HUES64 (cell line): ENCODE data around the gene SAMD3.
"Not testable (repeated sequence)": the region's sequence is repeated elsewhere in the genome, so short reads cannot be mapped to it uniquely, and the experiment has no call there.

Experiments
- H3K27ac ChIP-seq: 2 replicates; pipeline ENCODE4 v1.7.0; 2013; ENCODE audit warnings: low read depth, low read length, inconsistent platforms
- H3K27me3 ChIP-seq: 2 replicates; pipeline ENCODE4 v1.6.1; 2013; ENCODE audit warnings: mild to moderate bottlenecking, low read length; ENCODE audit not compliant: insufficient read depth
- H3K36me3 ChIP-seq: 2 replicates; pipeline ENCODE4 v1.6.1; 2013; ENCODE audit warnings: mild to moderate bottlenecking, low read length; ENCODE audit not compliant: insufficient read depth
- H3K4me1 ChIP-seq: 2 replicates; pipeline ENCODE4 v1.6.1; 2013; ENCODE audit warnings: mild to moderate bottlenecking, low read length, moderate library complexity; ENCODE audit not compliant: insufficient read depth
- H3K4me3 ChIP-seq: 2 replicates; pipeline ENCODE4 v1.5.1; 2013; ENCODE audit warnings: mild to moderate bottlenecking, low read length, moderate library complexity
- H3K9ac ChIP-seq: 2 replicates; pipeline ENCODE4 v1.6.1; 2013; ENCODE audit warnings: mild to moderate bottlenecking, low read depth, low read length
- H3K9me3 ChIP-seq: 2 replicates; pipeline ENCODE4 v1.6.1; 2013; ENCODE audit warnings: low read depth, low read length; ENCODE audit not compliant: insufficient read depth
- WGBS: fragments of 150-250, 120-280 bp; methylation state at CpG from one replicate; pipeline ENCODE4 v1.1.7; 2013; ENCODE audit warnings: missing lambda C conversion rate; 5-methylcytosine and 5-hydroxymethylcytosine counted together

SAMD3 gene

DNA sequence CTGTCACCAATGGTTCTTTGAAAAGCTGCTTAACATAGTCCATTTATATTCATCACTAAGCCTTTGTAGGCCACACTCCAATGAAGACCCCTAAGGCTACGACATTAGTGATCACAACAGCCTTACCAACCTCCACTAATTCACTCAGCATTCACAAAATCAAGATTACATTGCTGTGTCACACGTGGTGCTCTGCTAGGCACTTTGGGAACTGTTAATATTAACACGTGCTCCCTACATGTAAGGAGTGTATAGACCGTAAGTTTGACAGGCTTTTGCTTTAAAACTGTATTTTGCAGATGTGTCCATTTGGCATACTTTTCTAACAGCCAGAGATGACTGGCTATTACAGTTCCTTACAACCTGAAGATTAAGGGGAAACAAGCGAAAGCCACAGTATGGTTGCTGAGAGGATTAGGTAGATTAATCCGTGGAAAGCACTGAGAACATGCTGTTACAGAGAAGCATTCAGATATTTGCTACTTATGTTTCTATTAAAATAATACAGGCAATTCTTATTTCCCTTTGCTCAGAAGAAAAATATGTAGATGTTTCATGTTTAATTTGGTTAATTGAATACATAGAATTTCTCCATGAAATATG is 69.7 kb downstream of the SAMD3 start:
- Histone ChIP-seq H3K27me3 (no peaks in the 10 kb centered on the region), H3K4me1 (peaks cover 7% of the 10 kb centered on the region; the same call in 1 of the 2 replicates), H3K9me3 (no peaks in the 10 kb centered on the region), H3K4me3 (no peak overlapping the region), H3K9ac (no peak overlapping the region), H3K27ac (no peak overlapping the region), H3K36me3 (no peaks in the 10 kb centered on the region)
- WGBS = 78% methylated on average over 6 of the region's 6 CpGs

DNA sequence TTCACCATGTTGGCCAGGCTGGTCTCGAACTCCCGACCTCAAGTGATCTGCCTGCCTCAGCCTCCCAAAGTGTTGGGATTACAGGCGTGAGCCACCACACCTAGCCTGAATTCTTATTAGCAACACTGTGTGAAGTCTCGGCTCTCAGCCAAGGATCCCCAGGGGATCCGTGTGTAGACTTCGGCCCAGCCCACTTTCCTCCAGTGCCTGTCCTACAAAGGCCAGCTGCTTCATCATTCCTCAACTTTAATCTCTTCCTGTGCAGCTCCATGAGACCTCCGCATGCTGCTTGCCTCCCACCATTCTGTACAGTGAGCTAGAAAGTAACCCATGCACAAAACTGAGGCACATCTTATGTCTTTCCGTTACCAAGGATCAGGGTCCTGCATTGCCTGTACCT is 71.8 kb downstream of the SAMD3 start:
- 83% methylated on average over 8 of the region's 8 CpGs for WGBS
- H3K4me3 ChIP-seq = no peak overlapping the region
- no peaks in the 10 kb centered on the region for H3K9me3 ChIP-seq

DNA sequence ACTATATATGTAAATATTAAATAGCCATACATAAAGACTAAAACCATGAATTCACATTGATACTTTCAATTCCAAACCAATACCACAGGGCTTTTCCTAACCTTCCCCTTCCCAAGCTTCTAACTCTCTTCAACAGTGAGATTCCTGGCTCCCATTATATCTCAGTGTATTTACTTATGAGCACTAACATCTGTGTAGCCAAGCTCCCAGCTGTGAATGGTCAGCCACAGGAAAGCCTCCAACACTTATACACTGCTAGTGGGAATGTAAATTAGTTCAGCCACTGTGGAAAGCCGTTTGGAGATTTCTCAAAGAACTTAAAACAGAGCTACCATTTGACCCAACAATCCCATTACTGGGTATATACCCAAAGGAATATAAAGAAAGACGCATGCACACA is 73.7 kb downstream of the SAMD3 start:
- not testable (repeated sequence) for H3K27me3 ChIP-seq, H3K36me3 ChIP-seq, H3K4me3 ChIP-seq, H3K4me1 ChIP-seq, H3K9me3 ChIP-seq, H3K27ac ChIP-seq, H3K9ac ChIP-seq
- WGBS = 93% methylated on average over 2 of the region's 2 CpGs

More for the DNA sequence above, 71.8 kb downstream of the SAMD3 start:
- Histone ChIP-seq H3K36me3 (no peaks in the 10 kb centered on the region), H3K27ac (no peak overlapping the region), H3K4me1 (peaks cover 7% of the 10 kb centered on the region; the same call in 1 of the 2 replicates), H3K27me3 (no peaks in the 10 kb centered on the region), H3K9ac (no peak overlapping the region)

DNA sequence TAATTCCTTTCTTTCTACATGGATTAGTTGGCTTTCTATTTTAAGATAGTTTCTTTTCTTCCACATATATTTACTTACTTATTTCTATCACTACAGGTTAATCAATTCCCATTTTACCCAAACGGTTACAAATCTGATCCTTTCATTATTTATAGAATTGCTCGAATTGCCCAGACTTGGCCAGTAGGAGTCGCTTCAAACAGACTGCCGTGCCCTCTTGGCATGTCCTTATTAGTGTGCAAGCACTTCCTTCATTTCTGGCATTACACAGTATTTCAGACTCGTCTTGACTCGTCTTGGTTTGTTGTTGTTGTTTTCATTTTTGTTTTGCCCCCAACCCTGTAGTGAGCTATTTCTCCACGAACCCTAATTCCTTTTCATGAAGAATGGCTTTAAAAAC is 74.6 kb downstream of the SAMD3 start:
- Histone ChIP-seq H3K9ac (no peak overlapping the region), H3K9me3 (no peaks in the 10 kb centered on the region), H3K27me3 (no peaks in the 10 kb centered on the region), H3K36me3 (no peaks in the 10 kb centered on the region), H3K4me1 (peaks cover 6% of the 10 kb centered on the region; the same call in 1 of the 2 replicates), H3K4me3 (no peak overlapping the region), H3K27ac (no peak overlapping the region)
- 93% methylated on average over 7 of the region's 7 CpGs for whole genome bisulfite sequencing

- Histone ChIP-seq H3K4me3 (no peak overlapping the region), H3K9ac (no peak overlapping the region), H3K27me3 (no peaks in the 10 kb centered on the region), H3K4me1 (no peaks in the 10 kb centered on the region), H3K36me3 (no peaks in the 10 kb centered on the region), H3K9me3 (no peaks in the 10 kb centered on the region), H3K27ac (no peak overlapping the region)
- 89% methylated on average over 3 of the region's 3 CpGs for WGBS
These were observed 75.6 kb downstream of the SAMD3 start for GRCh38 chr6:130147111-130147510.

- peaks cover 6% of the 10 kb centered on the region for H3K4me1 ChIP-seq
- no peaks in the 10 kb centered on the region for H3K27me3 ChIP-seq
- H3K4me3 ChIP-seq = no peak overlapping the region
- peaks cover 3% of the 10 kb centered on the region; the same call in 1 of the 2 replicates for H3K36me3 ChIP-seq
- no peak overlapping the region for H3K9ac ChIP-seq
- H3K27ac ChIP-seq = no peak overlapping the region
- 97% methylated on average over 3 of the region's 3 CpGs for WGBS
- no peaks in the 10 kb centered on the region for H3K9me3 ChIP-seq
These were observed 79.0 kb downstream of the SAMD3 start for GRCh38 chr6:130143709-130144108.

DNA sequence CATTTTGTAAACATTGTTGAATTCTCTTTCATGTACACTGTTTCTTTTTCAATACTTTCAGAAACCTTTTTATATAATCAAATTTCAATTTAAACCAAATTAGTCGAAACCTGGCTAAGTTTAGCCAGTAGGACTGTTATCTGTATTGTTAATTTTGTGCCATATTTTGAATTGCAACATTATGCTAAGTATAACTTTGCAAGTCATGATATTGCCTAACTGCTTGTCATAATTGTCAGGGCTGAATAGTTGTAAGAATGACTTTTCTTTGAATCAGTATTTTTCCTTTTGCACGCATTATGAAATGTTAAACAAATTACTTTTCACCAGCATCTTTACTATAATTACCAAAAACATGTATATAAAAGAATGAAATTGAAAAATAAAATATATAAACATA is 82.7 kb downstream of the SAMD3 start:
- Histone ChIP-seq H3K36me3 (peaks cover 3% of the 10 kb centered on the region; the same call in 1 of the 2 replicates), H3K4me1 (peaks cover 6% of the 10 kb centered on the region), H3K9me3 (no peaks in the 10 kb centered on the region), H3K27ac (no peak overlapping the region), H3K27me3 (no peaks in the 10 kb centered on the region), H3K9ac (no peak overlapping the region), H3K4me3 (no peak overlapping the region)
- WGBS = 83% methylated on average over 1 of the region's 2 CpGs

GRCh38 chr6:130138909-130139242 is 83.9 kb downstream of the SAMD3 start:
- Histone ChIP-seq H3K27me3 (no peaks in the 10 kb centered on the region), H3K4me3 (no peak overlapping the region), H3K4me1 (peaks cover 6% of the 10 kb centered on the region), H3K36me3 (peaks cover 3% of the 10 kb centered on the region; the same call in 1 of the 2 replicates), H3K27ac (no peak overlapping the region), H3K9ac (no peak overlapping the region), H3K9me3 (no peaks in the 10 kb centered on the region)
- 89% methylated on average over 3 of the region's 3 CpGs for WGBS

DNA sequence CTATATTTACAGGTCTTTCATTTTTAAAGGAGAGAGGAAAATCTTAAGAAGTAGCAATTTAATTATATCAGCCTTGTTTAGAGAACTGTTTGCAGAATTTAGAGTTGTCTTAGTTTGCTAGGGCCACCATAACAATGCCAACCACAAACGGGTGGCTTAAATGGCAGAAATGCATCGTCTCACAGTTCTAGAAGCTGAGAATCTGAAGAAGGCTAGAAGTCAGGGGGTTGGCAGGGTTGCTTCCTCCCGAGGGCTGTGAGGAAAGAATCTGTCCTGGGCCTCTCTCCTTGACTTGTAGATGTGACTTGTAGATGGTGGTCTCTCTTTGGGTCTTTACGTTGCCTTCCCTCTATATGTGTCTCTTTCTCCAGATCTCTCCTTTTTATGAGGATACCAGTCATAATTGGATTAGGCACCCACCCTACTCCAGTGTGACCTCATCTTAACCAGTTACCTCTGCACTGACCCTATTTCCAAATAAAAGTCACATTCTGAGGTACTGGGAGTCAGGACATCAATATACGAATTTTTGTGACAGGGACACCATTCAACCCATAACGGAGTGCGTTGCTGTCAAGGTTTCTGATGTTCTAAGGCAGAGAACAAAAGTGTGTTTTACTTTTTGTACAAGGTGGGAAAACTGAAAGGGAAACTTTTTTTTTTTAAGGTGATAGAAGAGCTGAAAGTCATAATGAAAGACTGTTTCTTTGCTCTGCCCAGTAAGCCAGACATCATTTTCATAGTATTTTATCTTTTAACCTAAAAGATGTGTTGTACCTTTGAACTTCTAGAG is 84.4 kb downstream of the SAMD3 start:
- no peak overlapping the region for H3K27ac ChIP-seq
- H3K9me3 ChIP-seq = no peaks in the 10 kb centered on the region
- peaks cover 3% of the 10 kb centered on the region; the same call in 1 of the 2 replicates for H3K36me3 ChIP-seq
- H3K4me3 ChIP-seq = no peak overlapping the region
- 85% methylated on average over 7 of the region's 7 CpGs for WGBS
- no peaks in the 10 kb centered on the region for H3K27me3 ChIP-seq
- no peak overlapping the region for H3K9ac ChIP-seq
- peaks cover 6% of the 10 kb centered on the region for H3K4me1 ChIP-seq

DNA sequence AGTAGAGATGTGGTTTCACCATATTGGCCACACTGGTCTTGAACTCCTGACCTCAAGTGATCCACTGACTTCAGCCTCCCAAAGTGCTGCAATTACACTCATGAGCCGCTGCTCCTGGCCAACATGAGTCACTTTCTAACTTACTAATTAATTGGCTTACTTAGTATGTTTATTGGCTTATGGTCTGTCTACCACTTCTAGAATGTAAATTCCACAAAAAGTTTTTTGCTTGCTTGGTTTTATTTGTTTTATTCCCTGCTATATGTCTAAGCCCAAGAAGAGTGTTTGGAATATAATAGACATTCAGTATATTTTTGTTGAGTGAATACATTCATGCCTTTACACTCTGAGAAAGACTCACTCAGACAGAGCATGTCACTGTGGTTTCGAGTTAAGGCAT is 86.0 kb downstream of the SAMD3 start:
- 100% methylated on average over 2 of the region's 2 CpGs for WGBS
- no peaks in the 10 kb centered on the region for H3K9me3 ChIP-seq
- no peak overlapping the region for H3K27ac ChIP-seq
- H3K4me1 ChIP-seq = peaks cover 10% of the 10 kb centered on the region
- H3K9ac ChIP-seq = no peak overlapping the region
- peaks cover 3% of the 10 kb centered on the region; the same call in 1 of the 2 replicates for H3K36me3 ChIP-seq
- no peak overlapping the region for H3K4me3 ChIP-seq
- no peaks in the 10 kb centered on the region for H3K27me3 ChIP-seq

DNA sequence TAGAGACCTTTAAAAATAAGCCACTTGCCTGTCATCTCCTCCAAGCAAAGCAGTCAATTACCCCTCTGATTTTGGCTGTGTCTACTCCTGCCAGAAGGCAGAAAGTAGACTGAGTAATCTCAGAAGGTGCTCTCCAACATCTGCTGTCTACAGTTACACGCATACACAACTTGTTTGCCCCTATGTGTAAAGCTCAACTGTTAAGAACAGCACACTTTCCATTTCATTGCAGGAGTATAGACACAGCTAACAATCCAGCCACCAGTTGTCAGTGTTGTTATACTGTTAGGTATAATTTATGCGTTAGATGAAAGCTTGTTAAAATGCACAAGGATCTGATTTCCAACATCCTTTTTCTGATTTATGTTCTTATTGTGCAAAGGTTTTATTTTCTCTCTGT is 88.2 kb downstream of the SAMD3 start:
- Histone ChIP-seq H3K27me3 (no peaks in the 10 kb centered on the region), H3K4me1 (peaks cover 4% of the 10 kb centered on the region; the same call in 1 of the 2 replicates), H3K4me3 (no peak overlapping the region), H3K36me3 (no peaks in the 10 kb centered on the region; the same call in 1 of the 2 replicates), H3K27ac (no peak overlapping the region), H3K9me3 (no peaks in the 10 kb centered on the region), H3K9ac (no peak overlapping the region)
- WGBS = 93% methylated on average over 2 of the region's 2 CpGs
